Effector CD4-positive, alpha-beta T cell (primary cell): ENCODE measurements around the gene RAB10.
A peak's percentile ranks its signal among the peaks of the same experiment; 100 is the strongest.

Source experiments
- DNase-seq: peaks from one replicate; pipeline ENCODE4 v3.0.0-alpha.2; 2020

Gene RAB10

GRCh38 chr2:26184121-26184520 is 150.2 kb downstream of the RAB10 start:
- no peak for DNase-seq

- peak; percentile 77 for DNase-seq
These were observed 150.8 kb downstream of the RAB10 start for GRCh38 chr2:26184555-26185303.

GRCh38 chr2:26185304-26185928 is 151.5 kb downstream of the RAB10 start:
- no peak for DNase-seq

GRCh38 chr2:26185954-26186770 is 152.3 kb downstream of the RAB10 start:
- no peak for DNase-seq
